H1 (cell line): Measurements from ENCODE around the gene GPR179.

Experiments used
- CTCF ChIP-seq, 3 experiments: IDR thresholded peaks; 1 replicate in 2 of 3; 2 replicates in 1 of 3; pipeline versions ENCODE4 v1.5.1 to v1.6.1; 2011; ENCODE audit warnings: low read length in 3 of 3, mild to moderate bottlenecking in 3 of 3, inconsistent platforms in 2 of 3, low read depth in 1 of 3, moderate library complexity in 1 of 3; ENCODE audit not compliant: insufficient read depth in 1 of 3; ENCODE audit errors: control extremely low read depth in 1 of 3
- POLR2A ChIP-seq, 2 experiments: IDR thresholded peaks; 1 replicate in 1 of 2; 2 replicates in 1 of 2; pipeline ENCODE4 v1.6.1; 2011; ENCODE audit warnings: low read depth in 2 of 2, low read length in 2 of 2, mild to moderate bottlenecking in 2 of 2; ENCODE audit errors: control extremely low read depth in 1 of 2
- POLR2AphosphoS5 ChIP-seq: IDR thresholded peaks from 2 replicates; pipeline ENCODE4 v1.6.1; 2011; ENCODE audit warnings: low read depth, low read length
- ZNF274 ChIP-seq: IDR thresholded peaks from 2 replicates; pipeline ENCODE4 v1.7.0; 2012; ENCODE audit warnings: low read length, borderline replicate concordance; ENCODE audit errors: extremely low read depth

- TF ChIP-seq POLR2AphosphoS5 (no peak), CTCF (IDR thresholded peaks at IDR 0.05; ENCODE audit: control extremely low read depth in 1 of 3, insufficient read depth in 1 of 3, low read depth in 1 of 3, low read length in 3 of 3) (no peak), POLR2A (IDR thresholded peaks at IDR 0.05; ENCODE audit: control extremely low read depth in 1 of 2, low read depth in 2 of 2, low read length in 2 of 2) (no peak), ZNF274 (no peak)
Measured at GRCh38 chr17:38315497-38315896, 28.3 kb downstream of the GPR179 start.
